ENCODE data around the gene SFXN3.

DNA sequence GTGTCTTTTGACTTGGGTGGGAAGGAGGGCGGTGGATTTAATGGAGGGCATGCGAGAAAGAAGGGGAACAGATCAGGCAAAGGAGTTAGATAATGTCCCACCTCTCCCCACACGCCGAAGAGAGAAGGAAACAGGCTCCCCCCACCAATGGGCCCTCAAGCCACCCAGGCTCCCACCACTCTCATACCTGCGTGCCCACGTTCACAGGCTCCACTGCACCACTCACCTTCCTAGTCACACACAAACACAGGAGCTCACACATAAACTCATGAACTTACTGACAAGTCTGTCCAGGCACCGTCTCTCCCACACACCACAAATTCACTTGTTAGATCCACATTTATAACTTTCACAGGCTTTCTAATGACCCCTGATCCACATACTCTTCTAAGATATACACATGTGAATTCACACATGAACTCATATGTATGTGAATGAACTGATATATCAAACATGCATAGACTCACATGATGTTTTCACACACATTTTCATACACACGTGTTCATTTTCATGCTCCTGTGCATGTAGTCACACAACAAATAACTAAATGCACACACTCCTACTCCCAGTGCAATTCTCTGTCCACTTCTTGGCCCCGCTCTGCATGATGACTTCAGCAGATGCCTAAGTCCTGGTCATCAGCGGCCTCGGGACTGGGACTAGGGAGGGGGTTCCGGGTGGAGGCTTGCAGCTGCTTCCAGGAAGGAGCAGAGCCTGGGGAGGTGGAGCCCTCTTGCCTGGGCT is 29.9 kb upstream of the SFXN3 start:
- TF ChIP-seq, protein P1, sequence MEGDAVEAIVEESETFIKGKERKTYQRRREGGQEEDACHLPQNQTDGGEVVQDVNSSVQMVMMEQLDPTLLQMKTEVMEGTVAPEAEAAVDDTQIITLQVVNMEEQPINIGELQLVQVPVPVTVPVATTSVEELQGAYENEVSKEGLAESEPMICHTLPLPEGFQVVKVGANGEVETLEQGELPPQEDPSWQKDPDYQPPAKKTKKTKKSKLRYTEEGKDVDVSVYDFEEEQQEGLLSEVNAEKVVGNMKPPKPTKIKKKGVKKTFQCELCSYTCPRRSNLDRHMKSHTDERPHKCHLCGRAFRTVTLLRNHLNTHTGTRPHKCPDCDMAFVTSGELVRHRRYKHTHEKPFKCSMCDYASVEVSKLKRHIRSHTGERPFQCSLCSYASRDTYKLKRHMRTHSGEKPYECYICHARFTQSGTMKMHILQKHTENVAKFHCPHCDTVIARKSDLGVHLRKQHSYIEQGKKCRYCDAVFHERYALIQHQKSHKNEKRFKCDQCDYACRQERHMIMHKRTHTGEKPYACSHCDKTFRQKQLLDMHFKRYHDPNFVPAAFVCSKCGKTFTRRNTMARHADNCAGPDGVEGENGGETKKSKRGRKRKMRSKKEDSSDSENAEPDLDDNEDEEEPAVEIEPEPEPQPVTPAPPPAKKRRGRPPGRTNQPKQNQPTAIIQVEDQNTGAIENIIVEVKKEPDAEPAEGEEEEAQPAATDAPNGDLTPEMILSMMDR (conservative IDR thresholded peaks at IDR 0.05), result no peak
- TF ChIP-seq EZH2 (IDR thresholded peaks at IDR 0.05; ENCODE audit: low read depth), result no peak

Measured in PC-9 (cell line).